ENCODE data around the gene ARL15. TPM values are rescaled to one million over a fixed set of nuclear protein-coding genes. Genes with fewer than 3 reads are reported as not detected.

The ARL15 gene
- polyA plus RNA-seq, 4 donors = 25.7 to 39.3 (median 30.9) TPM

DNA sequence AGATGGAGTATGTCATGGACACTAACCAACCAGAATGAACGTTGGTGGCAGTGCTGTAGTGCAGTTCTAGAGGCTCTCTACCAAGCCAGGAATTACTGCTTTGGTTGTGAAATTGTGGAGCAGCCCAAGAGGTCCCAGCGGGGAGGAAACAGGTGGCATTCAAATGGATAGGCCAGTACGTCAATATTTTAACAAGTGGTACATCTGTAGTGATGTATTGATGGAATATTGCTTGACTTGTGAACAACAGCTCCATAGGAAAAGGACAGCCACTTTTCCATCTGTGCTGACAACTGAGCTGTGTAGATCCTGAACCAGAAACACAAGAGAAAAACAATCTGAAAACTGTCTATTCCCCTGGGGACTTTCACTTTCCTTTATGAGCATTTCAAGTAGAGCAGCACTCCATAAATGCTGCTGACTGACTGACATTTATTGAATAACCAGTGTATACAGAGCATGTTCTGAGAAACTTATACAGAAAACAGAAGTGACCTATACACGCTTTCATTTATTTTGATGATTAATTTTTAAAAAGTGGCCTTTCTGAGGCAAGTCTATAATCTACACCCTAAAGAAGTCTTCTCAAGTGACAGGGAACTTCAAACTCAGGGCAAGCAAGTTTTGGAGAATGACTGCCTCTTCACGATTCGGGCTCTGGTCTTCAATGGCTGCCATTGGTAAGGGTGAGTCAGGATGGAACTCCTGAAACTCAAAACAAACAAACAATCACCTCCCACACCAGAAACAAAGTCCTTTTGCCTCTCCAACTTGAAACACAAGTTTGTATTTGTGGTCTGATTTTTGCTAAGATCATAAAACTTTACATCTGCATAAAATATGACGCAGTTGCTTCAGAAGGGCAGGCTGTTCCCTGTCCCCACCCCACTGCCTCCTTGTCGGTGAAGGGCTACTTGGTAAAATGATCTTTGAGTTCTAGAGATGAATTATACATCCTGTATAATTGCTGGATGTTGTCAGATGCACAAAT is 387.6 kb downstream of the ARL15 start:
- DNase-seq (ENCODE audit: low read depth in 4 of 4, low spot score in 3 of 4) = no peak

DNA sequence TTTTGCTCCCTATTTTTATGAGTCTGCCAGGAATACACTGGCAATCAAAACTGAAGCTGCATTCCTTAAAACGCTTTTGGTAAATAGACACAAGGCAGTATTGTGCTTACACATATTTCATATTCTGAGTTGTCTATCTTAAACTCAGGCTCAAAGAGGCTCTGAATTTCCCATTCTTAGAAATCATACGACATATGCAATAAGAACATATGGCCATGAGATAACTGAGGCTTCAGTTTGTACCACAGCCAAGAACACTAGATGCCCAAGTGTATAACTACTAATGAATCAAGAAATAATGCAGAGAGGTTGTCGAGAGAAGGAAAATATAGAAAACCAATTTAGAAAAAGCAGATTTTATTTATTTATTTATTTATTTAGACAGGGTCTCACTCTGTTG is 392.5 kb downstream of the ARL15 start:
- no peak for DNase-seq (ENCODE audit: low read depth in 4 of 4, low spot score in 3 of 4)

DNA sequence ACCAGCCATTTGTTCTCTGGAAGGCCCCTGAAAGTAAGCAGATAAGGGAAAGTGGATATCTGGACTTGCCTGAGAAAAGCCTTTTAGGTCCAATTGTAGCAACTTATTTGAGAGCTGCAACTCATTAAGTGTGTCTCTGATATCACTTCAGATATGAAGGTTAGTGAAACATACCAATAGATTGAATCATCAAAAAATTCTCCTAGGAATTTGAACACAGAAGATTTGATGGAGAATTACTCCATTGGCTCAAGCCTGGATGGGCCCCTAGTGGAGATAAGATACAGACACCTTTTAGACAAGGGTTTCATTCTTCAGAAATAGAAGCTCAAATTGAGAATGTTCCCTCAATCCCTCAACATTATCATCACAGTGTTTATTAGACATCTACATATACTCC is 393.3 kb downstream of the ARL15 start:
- no peak for DNase-seq (ENCODE audit: low read depth in 4 of 4, low spot score in 3 of 4)

DNA sequence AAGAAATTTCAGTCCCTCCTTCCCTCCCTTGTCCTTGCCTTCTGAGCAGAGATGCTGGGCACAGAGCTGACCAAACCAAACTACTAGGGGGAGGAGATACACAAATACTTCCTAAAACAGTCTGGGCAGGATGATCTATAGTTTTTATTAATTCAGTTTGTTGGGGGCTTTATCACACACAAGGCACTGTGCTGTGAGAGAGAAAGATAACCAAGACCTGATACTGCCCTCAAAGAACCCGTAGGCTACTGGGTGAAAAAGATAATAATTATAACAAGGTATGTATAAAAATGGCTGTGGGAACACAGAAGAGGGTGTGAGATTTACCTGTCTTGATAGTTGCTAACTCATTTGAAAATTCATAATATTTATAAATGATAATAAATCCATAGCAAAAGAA is 395.3 kb downstream of the ARL15 start:
- DNase-seq (ENCODE audit: low read depth in 4 of 4, low spot score in 3 of 4) = no peak

DNA sequence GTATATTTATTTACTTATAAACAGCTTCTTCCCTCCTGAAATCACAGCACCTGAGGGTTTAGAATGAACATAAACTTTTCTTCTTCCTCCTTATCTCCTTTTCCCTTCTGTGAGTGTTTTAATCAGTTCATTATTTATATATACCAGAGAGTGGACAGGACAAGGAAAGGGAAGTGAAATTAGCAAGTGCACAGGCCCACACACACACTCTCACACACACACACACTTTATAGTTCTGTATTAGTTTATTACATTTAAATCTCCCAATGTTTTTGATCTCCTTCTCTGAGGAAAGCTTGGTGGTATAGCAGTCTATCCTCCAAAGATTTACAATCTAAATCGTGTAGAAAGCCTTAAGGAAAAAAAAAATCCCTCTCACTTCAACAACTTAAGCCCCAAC is 396.4 kb downstream of the ARL15 start:
- no peak for DNase-seq (ENCODE audit: low read depth in 4 of 4, low spot score in 3 of 4)

DNA sequence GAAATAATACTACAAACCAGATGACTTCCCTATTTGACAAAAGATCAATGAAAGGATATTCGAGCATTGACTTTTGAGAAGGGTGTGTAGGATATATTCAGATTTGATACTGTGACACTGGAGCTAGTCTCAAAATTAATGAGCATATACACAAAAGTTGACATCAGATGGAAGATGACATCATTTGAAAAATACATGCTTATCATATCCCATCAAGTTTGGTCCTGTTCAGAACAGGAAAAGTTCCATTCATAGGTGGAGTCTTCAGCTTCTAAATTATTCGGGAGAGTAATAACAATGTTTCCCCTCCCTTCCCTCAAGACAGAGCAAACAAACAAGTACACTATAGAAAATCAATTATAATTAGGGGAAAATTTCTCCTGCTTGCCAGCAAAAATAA is 401.6 kb downstream of the ARL15 start:
- DNase-seq (ENCODE audit: low read depth in 4 of 4, low spot score in 3 of 4) = no peak

DNA sequence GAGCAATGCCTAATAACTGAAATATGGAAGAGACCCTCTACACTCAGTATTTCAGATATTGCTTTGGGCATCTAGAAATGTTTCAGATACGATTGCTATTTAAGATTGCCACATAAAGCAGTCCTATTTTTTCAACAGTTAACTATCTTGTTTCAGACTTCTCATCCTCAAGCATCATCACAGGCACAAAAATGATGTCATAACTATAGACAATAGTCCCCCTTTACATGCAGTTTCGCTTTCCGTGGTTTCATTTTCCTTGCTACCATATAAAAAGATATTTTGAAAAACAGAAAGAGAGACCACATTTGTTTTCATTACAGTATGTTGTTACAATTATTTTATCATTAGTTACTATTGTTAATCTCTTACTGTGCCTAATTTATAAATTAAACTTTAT is 402.5 kb downstream of the ARL15 start:
- no peak for DNase-seq (ENCODE audit: low read depth in 4 of 4, low spot score in 3 of 4)

DNA sequence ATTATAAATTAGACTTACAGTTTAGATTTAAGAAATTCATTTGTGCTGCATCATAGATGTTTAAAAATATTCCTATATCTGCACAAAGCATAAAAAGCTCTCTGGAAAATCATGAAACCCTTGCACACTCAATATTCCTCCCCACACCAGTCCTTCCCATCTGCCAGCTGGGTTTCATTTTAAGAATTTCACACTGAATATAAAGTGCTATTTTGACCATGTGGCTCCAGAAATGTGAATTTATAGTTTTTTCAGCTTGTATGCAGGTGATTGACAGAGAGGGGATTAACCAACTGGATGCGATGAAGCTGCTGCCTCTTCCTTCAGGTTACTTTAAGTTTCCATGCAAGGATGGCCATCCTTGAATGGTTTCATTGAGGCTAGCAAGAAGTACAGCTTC is 403.6 kb downstream of the ARL15 start:
- DNase-seq (ENCODE audit: low read depth in 4 of 4, low spot score in 3 of 4) = no peak

DNA sequence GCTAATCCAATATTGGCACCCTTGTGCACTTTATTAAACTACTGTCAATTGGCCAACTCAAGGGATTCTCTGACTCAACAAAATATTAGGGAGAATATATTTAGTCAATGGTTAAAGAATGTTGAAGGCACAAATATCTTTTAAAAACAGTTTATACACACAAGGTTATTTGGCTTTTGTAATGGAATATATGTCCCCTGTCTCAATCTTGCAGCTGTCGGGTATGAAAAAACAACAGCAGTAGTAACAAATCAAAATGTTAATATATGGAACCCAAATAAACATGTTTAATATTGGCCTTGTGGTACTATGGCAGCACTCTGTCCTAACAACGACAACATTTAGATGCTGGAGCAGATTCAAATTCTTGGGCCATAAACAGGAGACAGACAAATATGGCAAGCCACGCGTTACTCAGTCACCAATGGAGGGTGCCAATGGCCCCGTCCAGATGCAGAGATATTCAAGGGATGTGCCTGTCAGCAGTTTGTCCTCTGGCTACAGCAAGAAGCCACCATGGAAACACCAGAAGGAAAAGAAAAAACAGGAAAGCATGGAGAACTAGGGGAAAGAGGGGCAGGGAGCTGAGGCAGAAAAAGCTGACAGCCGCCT is 408.0 kb downstream of the ARL15 start:
- DNase-seq (ENCODE audit: low read depth in 4 of 4, low spot score in 3 of 4) = no peak

DNA sequence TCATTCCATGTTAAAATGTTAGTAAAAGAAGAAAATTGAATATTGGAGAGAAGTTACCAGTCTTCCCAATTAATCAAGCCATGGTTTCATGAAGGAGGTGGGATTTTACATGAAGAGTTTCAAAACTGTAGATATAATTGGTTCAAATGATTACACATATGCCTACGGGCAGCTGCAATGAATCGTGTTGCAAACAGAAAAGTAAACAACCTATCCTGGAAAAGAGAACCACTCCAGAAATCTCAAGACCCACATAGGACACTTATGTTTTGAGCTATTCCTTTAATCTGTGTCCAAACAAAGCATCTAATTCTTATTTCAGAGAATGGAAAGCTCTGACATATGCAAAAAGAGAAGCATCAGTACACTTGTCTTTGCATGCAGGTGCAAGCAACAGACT is 409.7 kb downstream of the ARL15 start:
- DNase-seq (ENCODE audit: low read depth in 4 of 4, low spot score in 3 of 4) = no peak

DNA sequence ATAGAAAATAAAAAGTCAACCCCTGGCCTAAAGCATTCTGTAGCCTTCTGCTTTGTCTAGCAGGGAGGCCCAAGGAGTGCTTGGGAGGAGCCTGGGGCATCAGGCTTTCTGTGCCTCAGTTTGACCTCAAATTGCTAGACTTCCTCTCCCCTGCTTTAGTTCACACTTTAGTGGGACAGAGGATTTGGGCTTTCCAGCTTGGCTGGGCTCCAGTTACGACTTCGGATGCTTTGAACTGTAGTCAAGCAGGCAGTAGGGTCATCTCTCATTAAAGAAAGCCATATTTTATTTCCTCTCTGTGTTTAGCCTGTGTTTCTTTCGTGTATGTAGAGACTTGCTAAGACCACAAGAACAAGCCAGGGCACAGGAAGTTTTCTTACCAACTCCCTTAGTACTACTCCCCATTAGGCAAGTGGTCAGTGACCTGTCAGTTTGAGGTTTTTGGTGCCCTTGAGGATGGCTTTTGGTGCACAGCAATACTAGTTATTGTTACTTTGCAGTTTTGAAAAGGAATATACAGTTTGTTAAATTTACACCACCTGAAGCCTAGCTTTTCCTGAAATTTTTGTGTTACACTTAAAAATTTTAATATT is 415.2 kb downstream of the ARL15 start:
- peak in 3 of 4 donors; percentile 33 to 56 (median 35) for DNase-seq (ENCODE audit: low read depth in 4 of 4, low spot score in 3 of 4)

DNA sequence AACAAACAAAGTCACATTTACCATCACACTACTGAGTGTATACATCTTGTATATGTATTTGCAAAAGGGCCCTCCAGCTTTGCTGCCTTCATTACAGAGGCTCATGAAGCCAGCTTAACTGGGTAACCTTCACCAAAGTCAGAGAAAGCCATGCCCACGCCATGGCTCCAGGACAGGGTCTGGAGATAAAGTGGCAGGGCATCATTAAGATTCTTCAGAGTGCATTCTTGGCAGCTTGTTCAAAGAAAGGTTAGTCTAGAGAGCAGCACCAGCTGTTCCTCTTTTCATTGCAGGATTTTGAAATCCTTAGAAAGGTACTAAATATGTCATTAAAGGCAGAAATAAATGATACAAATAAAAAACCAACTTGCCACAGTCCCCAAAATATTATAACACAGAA is 416.7 kb downstream of the ARL15 start:
- DNase-seq (ENCODE audit: low read depth in 4 of 4, low spot score in 3 of 4) = no peak

DNA sequence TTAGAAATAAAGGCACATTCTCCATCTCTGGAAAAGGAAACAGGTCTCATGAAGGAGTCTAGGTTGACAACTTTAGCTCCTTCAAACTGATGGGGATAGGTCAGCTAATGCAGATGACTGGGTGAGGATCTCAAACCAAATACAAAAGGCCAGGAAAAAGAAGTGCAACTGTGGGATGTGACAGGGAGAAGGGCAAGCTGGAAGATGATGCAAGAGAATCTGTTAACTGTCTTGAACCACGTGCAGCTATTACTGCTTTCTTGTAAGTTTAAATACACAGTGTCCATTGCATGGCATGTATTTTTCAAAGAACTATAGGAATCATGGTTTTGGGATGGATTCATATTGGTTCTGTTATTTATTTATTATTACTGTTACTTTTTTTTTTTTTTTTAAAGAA is 418.1 kb downstream of the ARL15 start:
- no peak for DNase-seq (ENCODE audit: low read depth in 4 of 4, low spot score in 3 of 4)

DNA sequence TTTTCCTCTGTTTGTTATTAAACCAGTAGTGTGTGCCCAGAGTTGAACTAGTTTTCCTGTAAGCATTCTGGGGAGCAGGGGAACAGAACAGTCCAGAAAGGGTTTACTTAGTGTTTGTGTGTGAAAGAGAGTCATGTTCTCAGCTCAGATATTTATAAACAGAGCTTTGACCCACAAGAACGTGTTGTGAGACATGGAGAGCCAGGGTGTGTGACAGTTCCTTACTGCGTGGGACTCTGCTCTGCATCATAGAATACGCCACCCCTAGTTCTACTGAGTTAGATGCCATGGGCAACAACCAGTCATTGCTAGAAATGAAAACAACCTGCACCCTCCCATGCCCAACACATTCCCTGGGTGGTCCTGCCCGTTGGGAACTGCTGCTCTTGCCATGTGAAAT is 419.2 kb downstream of the ARL15 start:
- DNase-seq (ENCODE audit: low read depth in 4 of 4, low spot score in 3 of 4) = no peak

DNA sequence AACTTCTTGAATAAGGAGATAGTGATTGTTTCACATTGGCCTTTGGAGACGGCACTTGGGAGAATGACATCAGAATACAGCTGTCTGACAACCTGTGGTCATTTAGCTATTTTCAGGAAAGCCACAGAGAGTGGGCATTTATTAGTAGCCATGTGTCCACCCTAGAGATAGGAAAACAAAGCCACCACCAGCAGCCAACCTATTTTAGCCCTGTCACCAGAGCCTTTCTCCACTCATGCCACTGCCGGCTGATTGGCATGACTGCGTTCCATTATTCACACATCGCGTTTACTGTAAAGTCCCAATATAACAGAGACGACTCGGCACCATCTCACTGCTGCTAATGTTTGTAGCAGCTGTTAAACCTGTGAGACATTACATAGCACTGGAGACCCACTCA is 419.9 kb downstream of the ARL15 start:
- DNase-seq (ENCODE audit: low read depth in 4 of 4, low spot score in 3 of 4) = no peak

DNA sequence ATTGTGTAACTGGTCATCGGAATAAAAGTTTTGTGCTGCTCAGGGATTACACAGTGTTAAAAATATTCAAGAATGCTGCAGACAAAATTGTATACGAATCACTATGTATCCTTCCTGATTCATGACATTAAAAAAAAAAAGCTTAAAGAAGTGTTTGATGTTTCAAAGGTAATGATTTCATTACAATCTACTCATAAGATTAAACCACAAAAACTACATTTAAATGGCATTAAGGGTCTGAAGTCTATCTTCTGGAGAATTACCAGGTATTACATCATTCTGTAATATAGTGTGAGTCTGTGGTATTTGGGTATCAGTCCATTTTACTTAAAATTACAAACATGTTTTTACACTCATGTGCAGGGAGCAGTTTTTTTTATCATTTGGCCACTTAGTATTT is 425.5 kb downstream of the ARL15 start:
- no peak for DNase-seq (ENCODE audit: low read depth in 4 of 4, low spot score in 3 of 4)

DNA sequence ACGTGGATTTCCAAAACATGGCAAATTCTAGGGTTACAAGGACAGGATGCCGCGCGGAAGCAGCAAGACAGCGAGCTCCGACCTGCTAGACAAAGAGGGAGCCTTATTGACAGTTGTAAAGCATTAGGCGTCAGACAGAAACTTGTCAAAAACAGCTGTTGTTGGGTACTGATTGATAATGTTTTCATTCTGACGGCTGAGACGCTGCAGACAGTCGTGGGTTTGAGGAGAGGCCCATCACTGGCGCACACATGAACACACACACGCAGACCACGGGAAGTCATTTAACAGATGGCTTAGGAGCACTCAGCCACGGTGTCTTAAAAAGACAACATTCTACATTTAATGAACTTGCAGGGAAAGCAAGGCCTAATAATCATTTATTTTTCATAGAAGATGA is 426.0 kb downstream of the ARL15 start:
- DNase-seq (ENCODE audit: low read depth in 4 of 4, low spot score in 3 of 4) = no peak

DNA sequence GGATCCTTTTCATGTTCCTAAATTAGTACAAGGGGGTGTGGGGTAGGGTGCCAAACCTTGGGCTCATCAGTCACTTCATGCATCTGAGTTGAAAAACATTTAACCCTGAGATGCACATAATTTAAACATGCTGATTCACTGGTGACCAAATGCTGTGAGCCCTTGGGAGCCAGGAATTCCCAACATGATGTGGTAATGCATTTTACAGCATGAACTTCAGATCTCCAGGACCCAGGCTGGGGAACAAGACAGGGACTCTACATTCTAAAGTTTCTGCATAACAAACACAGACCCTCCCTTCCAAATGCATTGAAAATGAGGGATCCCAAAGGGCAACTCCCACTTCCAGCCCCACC is 427.7 kb downstream of the ARL15 start:
- no peak for DNase-seq (ENCODE audit: low read depth in 4 of 4, low spot score in 3 of 4)

DNA sequence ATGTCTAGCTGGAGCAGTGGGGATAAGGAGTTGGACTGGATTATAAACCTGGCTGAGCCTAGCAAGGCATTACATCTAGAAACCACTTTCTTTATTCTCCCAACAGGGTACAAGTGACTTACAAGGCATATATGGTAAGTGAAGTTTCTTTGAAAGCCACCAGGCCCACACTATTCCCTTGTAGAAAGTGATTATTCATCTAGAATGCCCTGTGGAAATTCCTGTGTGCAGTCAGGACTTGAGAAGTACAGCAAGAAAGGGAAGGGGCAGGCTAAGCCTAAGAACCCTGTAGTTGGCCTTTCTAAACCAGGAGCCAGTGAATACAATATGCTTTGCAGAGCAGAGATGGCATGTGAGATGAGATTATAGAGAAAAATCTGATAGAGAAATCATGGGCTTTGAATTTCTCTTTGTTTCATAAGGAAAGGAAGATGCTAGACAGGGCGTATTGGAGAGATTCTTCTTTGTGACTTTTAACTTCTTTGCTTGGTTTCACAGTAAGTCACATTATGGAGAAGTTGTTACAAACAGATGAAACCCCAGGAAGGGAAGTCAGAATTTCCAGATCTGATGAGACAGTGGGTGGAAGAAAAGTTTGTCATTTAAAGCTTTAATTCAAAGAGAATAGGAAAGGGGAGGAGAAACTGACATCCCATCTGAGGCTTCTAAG is 428.2 kb downstream of the ARL15 start:
- no peak for DNase-seq (ENCODE audit: low read depth in 4 of 4, low spot score in 3 of 4)

DNA sequence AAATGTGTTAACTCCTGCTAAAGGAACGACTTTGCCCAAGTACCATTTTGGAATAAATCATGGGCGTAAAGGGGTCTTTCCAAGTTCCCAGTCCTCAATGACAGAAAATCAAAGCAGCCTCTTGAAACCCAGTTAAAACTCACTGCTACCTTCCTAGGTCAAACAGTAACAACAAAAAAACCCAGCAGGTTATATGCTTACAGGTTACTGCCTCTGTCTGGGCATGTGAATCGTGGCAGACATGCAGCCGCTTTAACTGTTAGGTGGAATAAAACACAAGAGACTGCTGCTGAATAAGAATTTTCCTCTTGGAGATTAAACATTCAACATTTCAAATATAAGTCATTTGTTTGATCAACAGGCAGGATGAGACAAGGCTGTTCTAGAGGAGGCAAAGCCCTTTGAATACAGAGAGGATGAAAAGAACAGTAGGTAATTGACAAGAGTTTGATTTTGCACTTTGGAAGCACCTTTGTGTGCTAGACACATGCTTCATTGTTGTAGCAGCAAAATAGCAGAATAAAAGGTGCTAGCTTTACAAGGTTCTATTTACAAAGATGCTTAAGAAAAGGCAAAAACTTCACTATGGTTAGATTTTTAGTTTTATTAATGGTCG is 430.6 kb downstream of the ARL15 start:
- no peak for DNase-seq (ENCODE audit: low read depth in 4 of 4, low spot score in 3 of 4)

DNA sequence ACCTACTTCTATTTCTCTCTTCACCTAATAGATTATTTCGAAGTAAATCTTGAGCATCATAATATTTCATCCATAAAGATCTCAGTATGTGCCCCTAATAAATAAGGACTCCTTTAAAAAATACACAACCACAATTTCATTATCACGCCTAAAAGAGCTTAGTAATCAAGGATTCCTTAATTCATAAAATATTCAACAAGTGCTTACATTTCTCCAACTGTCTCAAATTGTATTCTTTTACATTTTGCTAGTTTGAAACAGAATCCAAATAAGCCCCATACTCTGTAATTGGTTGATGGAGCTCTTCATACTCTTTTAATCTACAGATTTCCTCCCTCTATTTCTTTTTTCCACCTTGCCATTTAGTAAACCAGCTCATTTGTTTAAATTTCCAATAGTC is 432.4 kb downstream of the ARL15 start:
- DNase-seq (ENCODE audit: low read depth in 4 of 4, low spot score in 3 of 4) = no peak

Measured in left renal pelvis (tissue), 4 donors.